ENCODE results near the gene KCNH5.

DNA sequence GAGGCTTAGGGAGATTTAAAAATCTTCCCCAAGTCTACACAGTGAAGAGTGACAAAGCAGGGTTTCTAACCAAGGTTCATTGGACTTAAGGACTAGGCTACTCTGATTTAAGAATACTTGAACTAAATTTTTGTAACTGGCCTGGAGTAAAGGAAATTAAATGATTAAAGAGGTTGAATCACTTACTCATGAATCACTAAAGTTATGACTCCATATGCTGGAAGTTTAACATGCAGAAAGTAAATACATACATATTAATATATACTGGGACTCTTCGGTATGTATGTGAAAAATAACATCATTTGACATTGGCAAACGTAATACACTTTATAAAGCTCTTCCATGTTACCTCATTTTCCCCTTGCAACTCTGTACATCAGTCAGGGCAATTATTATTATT is 322.9 kb downstream of the KCNH5 start:
- TF ChIP-seq, protein P1, sequence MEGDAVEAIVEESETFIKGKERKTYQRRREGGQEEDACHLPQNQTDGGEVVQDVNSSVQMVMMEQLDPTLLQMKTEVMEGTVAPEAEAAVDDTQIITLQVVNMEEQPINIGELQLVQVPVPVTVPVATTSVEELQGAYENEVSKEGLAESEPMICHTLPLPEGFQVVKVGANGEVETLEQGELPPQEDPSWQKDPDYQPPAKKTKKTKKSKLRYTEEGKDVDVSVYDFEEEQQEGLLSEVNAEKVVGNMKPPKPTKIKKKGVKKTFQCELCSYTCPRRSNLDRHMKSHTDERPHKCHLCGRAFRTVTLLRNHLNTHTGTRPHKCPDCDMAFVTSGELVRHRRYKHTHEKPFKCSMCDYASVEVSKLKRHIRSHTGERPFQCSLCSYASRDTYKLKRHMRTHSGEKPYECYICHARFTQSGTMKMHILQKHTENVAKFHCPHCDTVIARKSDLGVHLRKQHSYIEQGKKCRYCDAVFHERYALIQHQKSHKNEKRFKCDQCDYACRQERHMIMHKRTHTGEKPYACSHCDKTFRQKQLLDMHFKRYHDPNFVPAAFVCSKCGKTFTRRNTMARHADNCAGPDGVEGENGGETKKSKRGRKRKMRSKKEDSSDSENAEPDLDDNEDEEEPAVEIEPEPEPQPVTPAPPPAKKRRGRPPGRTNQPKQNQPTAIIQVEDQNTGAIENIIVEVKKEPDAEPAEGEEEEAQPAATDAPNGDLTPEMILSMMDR (optimal IDR thresholded peaks at IDR 0.05 in 1 of 3, IDR thresholded peaks at IDR 0.05 in 1 of 3, conservative IDR thresholded peaks at IDR 0.05 in 1 of 3; ENCODE audit: extremely low read depth in 1 of 3, insufficient read depth in 2 of 3, low read length in 3 of 3) = no peak
- no peak for TF ChIP-seq EZH2 (IDR thresholded peaks at IDR 0.05; ENCODE audit: low read length)

Measured in keratinocyte (primary cell).